SK-N-MC (cell line): ENCODE results near the gene PCDHGC3.

Experiments used
- DNase-seq: peaks from one replicate; pipeline ENCODE4 v3.0.0-alpha.2; 2011; ENCODE audit warnings: low read depth, low spot score
- H3K27ac ChIP-seq: fragments of 200-600 bp; sonication (generic); 2 replicates; pipeline ENCODE4 v1.5.1; 2016; ENCODE audit warnings: mixed run types
- H3K36me3 ChIP-seq: fragments of 200-600 bp; sonication (generic); 2 replicates; pipeline ENCODE4 v1.6.1; 2017; ENCODE audit warnings: antibody characterized with exemption, low read length, mixed read lengths; ENCODE audit not compliant: insufficient read depth
- H3K4me3 ChIP-seq: fragments of 200-600 bp; sonication (generic); 2 replicates; pipeline ENCODE4 v1.5.1; 2016
- H3K9ac ChIP-seq: fragments of 200-600 bp; sonication (generic); 2 replicates; pipeline ENCODE4 v1.8.0; 2017; ENCODE audit warnings: mixed run types, mixed read lengths; ENCODE audit not compliant: insufficient read length
- H3K9me3 ChIP-seq: fragments of 200-600 bp; sonication (generic); 2 replicates; pipeline ENCODE4 v1.6.1; 2017; ENCODE audit warnings: low read depth, mild to moderate bottlenecking, antibody characterized with exemption, low read length, moderate library complexity, mixed read lengths
- EZH2 ChIP-seq: fragments of 200-600 bp; sonication (generic); IDR thresholded peaks from one replicate; pipeline ENCODE4 v1.6.1; 2017; ENCODE audit warnings: antibody characterized with exemption
- FOXP2 ChIP-seq: optimal IDR thresholded peaks from 2 replicates; pipeline ENCODE3; 2011; ENCODE audit warnings: mild to moderate bottlenecking, moderate library complexity; ENCODE audit not compliant: insufficient read depth; ENCODE audit errors: extremely low read length, control extremely low read depth
- POLR2AphosphoS5 ChIP-seq: IDR thresholded peaks from 2 replicates; pipeline ENCODE4 v1.6.1; 2012; ENCODE audit warnings: mild to moderate bottlenecking, low read depth, low read length, borderline replicate concordance

Gene PCDHGC3

DNA sequence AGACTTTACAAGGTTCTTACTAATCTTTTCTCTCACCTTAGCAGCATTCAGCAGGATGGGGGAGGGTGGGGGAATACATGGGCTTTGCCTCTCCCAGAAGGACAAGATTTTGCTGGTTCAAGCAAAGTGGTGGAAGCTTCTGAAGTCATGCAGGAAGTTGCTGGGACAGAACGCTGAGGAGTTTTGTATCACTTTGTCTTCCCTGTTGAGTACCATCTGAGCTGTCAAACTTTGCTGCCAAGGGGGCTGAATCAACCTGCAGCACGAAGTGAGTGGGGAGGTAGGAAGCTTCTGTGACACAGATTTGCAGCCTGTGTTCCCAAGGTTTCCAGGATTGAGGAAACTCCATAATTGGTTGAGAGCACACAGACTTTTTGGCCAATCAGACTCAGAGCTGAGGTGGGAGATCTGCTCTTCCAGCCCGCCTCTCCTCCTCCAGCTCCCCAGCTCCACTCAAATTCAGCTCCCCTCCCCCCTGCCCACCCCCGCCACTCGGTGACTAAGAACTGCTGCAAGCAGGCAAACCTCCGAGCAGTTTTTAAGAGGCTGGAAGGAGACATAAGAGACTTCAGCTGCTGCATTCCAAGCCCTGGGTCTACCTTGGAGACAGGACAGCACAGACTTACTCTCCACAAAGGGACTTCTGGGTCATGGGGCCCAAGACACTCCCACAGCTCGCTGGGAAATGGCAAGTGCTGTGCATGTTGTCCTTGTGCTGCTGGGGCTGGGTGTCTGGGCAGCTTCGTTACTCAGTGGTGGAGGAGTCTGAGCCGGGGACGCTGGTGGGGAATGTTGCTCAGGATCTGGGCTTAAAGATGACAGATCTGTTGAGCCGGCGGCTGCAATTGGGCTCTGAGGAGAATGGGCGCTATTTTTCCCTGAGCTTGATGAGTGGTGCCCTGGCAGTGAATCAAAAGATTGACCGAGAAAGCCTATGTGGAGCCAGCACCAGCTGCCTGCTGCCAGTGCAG is 13.1 kb downstream of the PCDHGC3 start, which contains the start of gene PCDHGC5:
Gene PCDHGC5 (plus strand): TSS at position 491 of the 971 bp plus-strand sequence. CDS start 160 bp downstream, at position 651.
- Histone ChIP-seq H3K27ac (peak within 1 kb of the TSS; percentile 70), H3K9me3 (no peaks in the 10 kb centered on the region), H3K9ac (no peak within 1 kb of the TSS), H3K36me3 (no peaks in the 10 kb centered on the region; the same call in 1 of the 2 replicates), H3K4me3 (peak within 1 kb of the TSS; percentile 57)
- no peak for DNase-seq
- TF ChIP-seq EZH2: no peak
- no peak for TF ChIP-seq FOXP2
- no peak for TF ChIP-seq POLR2AphosphoS5

DNA sequence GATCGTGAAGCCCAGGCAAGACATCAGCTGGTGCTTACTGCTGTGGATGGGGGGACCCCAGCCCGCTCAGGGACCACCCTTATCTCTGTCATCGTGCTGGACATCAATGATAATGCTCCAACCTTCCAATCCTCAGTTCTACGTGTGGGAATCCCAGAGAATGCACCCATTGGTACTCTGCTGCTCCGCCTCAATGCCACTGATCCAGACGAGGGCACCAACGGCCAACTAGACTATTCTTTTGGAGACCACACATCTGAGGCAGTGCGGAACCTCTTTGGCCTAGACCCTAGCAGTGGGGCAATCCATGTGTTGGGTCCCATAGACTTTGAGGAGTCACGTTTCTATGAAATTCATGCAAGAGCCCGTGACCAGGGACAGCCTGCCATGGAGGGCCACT is 14.1 kb downstream of the PCDHGC3 start:
- Histone ChIP-seq H3K36me3 (no peaks in the 10 kb centered on the region; the same call in 1 of the 2 replicates), H3K27ac (no peak overlapping the region), H3K9ac (no peak overlapping the region), H3K4me3 (no peak overlapping the region), H3K9me3 (no peaks in the 10 kb centered on the region)
- no peak for TF ChIP-seq EZH2
- no peak for TF ChIP-seq POLR2AphosphoS5
- TF ChIP-seq FOXP2: no peak
- DNase-seq: no peak

DNA sequence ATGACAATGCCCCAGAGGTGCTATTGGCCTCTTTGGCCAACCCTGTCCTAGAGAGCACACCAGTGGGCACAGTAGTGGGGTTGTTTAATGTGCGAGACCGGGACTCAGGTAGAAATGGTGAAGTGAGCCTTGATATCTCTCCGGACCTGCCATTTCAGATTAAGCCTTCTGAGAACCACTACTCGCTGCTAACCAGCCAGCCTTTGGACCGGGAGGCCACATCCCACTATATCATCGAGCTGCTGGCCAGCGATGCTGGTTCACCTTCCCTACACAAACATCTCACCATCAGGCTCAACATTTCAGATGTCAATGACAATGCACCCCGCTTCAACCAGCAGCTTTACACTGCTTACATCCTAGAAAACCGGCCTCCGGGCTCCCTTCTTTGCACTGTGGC is 14.5 kb downstream of the PCDHGC3 start:
- TF ChIP-seq FOXP2 (no peak), EZH2 (no peak), POLR2AphosphoS5 (no peak)
- Histone ChIP-seq H3K4me3 (no peak overlapping the region), H3K36me3 (no peaks in the 10 kb centered on the region; the same call in 1 of the 2 replicates), H3K9me3 (no peaks in the 10 kb centered on the region), H3K27ac (no peak overlapping the region), H3K9ac (no peak overlapping the region)
- DNase-seq: no peak

DNA sequence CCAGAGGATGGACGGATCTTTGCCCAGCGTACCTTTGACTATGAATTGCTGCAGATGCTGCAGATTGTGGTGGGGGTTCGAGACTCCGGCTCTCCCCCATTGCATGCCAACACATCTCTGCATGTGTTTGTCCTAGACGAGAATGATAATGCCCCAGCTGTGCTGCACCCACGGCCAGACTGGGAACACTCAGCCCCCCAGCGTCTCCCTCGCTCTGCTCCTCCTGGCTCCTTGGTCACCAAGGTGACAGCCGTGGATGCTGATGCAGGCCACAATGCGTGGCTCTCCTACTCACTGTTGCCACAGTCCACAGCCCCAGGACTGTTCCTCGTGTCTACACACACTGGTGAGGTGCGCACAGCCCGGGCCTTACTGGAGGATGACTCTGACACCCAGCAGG is 15.0 kb downstream of the PCDHGC3 start:
- DNase-seq: no peak
- H3K4me3 ChIP-seq: no peak overlapping the region
- no peaks in the 10 kb centered on the region; the same call in 1 of the 2 replicates for H3K36me3 ChIP-seq
- H3K9me3 ChIP-seq: no peaks in the 10 kb centered on the region
- TF ChIP-seq POLR2AphosphoS5 (no peak), EZH2 (no peak), FOXP2 (no peak)
- H3K27ac ChIP-seq: no peak overlapping the region
- H3K9ac ChIP-seq: no peak overlapping the region

DNA sequence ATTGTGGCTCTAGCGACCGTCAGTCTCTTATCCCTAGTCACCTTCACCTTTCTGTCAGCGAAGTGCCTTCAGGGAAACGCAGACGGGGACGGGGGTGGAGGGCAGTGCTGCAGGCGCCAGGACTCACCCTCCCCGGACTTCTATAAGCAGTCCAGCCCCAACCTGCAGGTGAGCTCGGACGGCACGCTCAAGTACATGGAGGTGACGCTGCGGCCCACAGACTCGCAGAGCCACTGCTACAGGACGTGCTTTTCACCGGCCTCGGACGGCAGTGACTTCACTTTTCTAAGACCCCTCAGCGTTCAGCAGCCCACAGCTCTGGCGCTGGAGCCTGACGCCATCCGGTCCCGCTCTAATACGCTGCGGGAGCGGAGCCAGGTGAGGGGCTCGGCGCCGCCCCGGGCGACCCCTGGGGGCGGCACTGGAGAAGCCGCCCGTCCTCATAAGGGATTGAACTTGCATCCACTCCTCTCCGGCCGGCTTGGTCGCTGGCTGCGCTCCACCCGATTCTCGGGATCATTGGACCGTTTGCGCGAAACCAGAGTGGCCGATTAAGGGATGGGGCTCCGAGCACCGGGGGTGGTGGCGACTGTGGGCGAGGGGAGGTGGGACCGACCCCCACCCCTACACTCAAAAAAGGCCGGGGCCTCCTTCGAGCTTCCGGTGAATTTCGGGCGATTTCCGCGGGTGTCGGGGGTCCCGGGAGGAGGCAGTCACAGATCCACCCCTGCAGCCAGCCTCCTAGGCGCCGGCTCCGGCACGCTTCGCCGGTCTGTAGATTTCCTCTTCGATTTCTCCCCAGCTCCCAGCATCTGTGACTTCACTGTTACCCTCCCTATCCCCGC is 15.8 kb downstream of the PCDHGC3 start:
- TF ChIP-seq FOXP2 (no peak), POLR2AphosphoS5 (no peak), EZH2 (no peak)
- no peak overlapping the region for H3K27ac ChIP-seq
- H3K9me3 ChIP-seq: no peaks in the 10 kb centered on the region
- no peak for DNase-seq
- no peak overlapping the region for H3K9ac ChIP-seq
- no peak overlapping the region for H3K4me3 ChIP-seq
- no peaks in the 10 kb centered on the region for H3K36me3 ChIP-seq

DNA sequence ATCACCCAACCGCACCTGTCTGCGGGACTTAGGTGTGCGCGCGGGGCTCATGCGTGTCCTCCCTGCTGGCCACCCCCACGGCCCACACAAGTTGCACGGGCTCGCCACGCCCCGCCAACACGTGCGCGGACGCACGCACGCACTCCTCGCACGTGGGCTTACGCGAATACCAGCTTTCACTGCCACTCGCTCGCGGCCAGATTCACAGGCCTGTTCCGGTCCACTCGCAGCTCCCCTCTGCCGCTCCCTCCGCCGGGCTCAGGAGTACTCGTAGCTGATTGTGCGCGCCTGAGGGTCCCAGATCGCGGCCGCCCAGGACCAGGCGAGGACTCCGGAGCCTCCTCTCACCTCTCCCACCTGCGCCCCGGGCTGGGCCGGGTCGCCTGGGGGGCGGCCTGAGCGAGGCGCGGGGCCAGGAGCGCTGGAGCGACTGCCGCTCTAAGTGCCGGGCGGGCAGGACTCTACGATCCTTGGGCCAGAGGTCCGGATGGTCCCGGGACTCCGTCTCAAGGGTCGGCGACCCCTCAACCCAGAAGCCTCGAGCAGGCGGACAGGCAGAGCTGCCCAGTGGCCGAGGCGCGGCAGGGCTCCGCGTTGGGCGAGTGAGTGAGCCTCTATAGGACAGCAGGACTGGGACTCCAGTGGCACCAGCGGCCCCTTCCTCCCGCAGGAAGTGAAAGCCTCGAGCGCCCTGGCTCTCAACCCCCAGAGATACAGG is 16.6 kb downstream of the PCDHGC3 start:
- TF ChIP-seq POLR2AphosphoS5 (no peak), FOXP2 (no peak), EZH2 (no peak)
- no peak for DNase-seq
- H3K27ac ChIP-seq: peak overlapping the region; percentile 97
- no peaks in the 10 kb centered on the region for H3K36me3 ChIP-seq
- no peak overlapping the region for H3K4me3 ChIP-seq
- no peak overlapping the region for H3K9ac ChIP-seq
- no peaks in the 10 kb centered on the region for H3K9me3 ChIP-seq

DNA sequence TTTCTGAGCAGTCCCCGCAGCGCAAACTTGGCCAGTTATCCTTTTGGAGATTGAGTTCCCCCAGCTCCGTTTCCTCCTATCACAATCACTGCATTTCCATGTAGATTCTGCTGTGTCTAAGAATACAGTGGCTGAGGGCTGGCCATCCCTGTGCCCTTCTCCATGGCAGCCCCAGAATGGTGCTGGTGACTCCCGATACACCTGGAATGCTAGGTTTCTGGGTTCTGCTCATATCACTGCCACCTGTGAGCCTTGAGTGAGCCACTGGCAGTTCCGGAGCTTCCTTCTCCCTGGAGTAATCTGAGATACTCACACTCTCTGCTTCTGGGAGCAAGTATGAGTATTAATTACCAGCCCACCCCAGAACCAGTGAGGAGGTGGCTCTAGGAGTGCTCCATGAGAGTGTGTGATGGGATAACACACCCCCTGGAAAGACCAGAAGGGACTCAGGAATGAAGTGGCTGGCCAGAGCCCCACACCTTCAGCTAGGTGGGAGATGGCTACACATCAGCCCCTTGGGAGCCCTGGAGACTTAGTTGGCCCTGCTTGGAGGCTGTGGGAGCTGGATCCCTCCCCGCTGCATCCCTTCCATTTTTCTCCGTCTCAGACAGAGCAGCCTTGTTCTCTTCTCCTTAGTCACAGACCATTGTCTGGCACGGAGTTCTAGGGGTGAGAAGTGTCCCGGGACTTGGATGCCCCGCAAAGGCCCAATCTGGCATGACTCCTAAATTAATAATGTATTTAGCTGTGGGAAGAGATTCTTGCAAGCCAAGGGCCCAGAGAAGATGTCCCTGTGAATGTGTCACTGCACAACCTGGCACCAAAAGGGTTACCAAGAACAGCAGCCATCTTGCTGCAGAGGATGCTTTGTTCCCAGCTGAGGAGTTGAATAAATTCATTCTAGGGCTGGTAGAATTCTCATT is 18.0 kb downstream of the PCDHGC3 start:
- peak overlapping the region; percentile 77; the same call in 1 of the 2 replicates for H3K4me3 ChIP-seq
- H3K9me3 ChIP-seq: no peaks in the 10 kb centered on the region
- H3K9ac ChIP-seq: peak overlapping the region; percentile 52
- peak overlapping the region; percentile 97 for H3K27ac ChIP-seq
- TF ChIP-seq EZH2 (no peak), FOXP2 (no peak), POLR2AphosphoS5 (no peak)
- DNase-seq: no peak
- no peaks in the 10 kb centered on the region for H3K36me3 ChIP-seq
